Measurements from ENCODE around the gene PDS5B. TPM values are rescaled to one million over a fixed set of nuclear protein-coding genes. Genes with fewer than 3 reads are reported as not detected.

The PDS5B gene
- total RNA-seq, 1 experiment from 2014 or later: 26.5 TPM

DNA sequence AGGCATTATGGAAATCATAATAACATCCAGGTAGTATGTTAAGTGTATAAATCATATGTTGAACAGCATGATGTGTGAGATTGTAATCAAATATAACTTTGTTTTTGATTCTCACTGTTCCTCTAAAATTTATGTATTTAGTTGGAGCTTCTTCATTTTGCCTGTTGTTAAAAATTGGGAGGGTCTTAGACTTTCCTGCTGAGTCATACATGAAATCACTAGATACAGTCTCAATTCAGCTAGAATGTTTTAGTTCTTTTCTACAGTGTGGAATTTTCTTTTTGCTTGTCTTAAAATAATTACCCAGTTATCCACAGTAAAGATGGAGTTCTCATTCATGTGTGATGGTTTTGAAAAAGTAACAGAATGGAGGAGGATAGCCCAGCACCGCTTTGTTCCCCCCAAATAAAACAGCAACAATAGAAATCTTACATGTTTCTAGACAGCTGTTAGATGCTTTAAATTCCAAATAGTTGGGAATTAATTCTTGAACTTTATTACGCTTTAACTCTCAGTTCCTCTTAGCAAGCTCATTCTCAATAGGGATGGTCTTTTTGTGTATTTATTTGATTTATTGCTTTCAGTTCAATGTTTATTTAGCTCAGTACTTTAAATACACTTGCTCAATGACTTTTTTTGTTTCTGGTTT lies 109.5 kb downstream of the PDS5B start:
- Histone ChIP-seq H3K9me2 (ENCODE audit: insufficient read depth) (no peaks in the 10 kb centered on the region), H3K9ac (ENCODE audit: low read length) (no peak overlapping the region), H3K27me3 (ENCODE audit: insufficient read depth, low read length) (no peaks in the 10 kb centered on the region), H3K79me2 (ENCODE audit: insufficient read depth, low read length) (no peaks in the 10 kb centered on the region), H3K9me3 (ENCODE audit: control insufficient read depth in 1 of 2, insufficient read depth in 1 of 2, low read depth in 1 of 2, low read length in 2 of 2) (no peaks in the 10 kb centered on the region), H2AFZ (ENCODE audit: low read depth, low read length, poor library complexity, severe bottlenecking) (no peak overlapping the region), H3K4me3 (replicated peaks in 1 of 2; ENCODE audit: low read depth in 1 of 2, low read length in 2 of 2) (no peak overlapping the region), H3K4me2 (ENCODE audit: low read length) (no peak overlapping the region), H3K36me3 (ENCODE audit: control insufficient read depth in 1 of 2, insufficient read depth in 2 of 2, low read length in 2 of 2) (peaks cover 0 to 6% of the 10 kb centered on the region in 2 experiments; a peak in 1 of 4 replicates), H3K4me1 (ENCODE audit: control insufficient read depth in 1 of 2, insufficient read depth in 2 of 2, low read length in 2 of 2) (no peaks in the 10 kb centered on the region), H4K20me1 (ENCODE audit: insufficient read depth) (no peaks in the 10 kb centered on the region), H3K27ac (ENCODE audit: low read depth, low read length) (no peak overlapping the region)
- intact Hi-C loops (cut with micrococcal nuclease): no loop called here
- TF ChIP-seq SIN3A (IDR thresholded peaks at IDR 0.05; ENCODE audit: low read depth): no peak
- TF ChIP-seq, protein P1, sequence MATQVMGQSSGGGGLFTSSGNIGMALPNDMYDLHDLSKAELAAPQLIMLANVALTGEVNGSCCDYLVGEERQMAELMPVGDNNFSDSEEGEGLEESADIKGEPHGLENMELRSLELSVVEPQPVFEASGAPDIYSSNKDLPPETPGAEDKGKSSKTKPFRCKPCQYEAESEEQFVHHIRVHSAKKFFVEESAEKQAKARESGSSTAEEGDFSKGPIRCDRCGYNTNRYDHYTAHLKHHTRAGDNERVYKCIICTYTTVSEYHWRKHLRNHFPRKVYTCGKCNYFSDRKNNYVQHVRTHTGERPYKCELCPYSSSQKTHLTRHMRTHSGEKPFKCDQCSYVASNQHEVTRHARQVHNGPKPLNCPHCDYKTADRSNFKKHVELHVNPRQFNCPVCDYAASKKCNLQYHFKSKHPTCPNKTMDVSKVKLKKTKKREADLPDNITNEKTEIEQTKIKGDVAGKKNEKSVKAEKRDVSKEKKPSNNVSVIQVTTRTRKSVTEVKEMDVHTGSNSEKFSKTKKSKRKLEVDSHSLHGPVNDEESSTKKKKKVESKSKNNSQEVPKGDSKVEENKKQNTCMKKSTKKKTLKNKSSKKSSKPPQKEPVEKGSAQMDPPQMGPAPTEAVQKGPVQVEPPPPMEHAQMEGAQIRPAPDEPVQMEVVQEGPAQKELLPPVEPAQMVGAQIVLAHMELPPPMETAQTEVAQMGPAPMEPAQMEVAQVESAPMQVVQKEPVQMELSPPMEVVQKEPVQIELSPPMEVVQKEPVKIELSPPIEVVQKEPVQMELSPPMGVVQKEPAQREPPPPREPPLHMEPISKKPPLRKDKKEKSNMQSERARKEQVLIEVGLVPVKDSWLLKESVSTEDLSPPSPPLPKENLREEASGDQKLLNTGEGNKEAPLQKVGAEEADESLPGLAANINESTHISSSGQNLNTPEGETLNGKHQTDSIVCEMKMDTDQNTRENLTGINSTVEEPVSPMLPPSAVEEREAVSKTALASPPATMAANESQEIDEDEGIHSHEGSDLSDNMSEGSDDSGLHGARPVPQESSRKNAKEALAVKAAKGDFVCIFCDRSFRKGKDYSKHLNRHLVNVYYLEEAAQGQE (IDR thresholded peaks at IDR 0.05; ENCODE audit: low read depth): no peak
- ATAC-seq (no peak), DNase-seq (ENCODE audit: low read depth, low spot score) (no peak)
- ChIA-PET CTCF (interaction anchor here (0.9 kb wide), 1 partner anchor 27 kb away, joined by 3 read pairs; no protein-coding TSS in a partner anchor), RAD21 (ENCODE audit: low non-redundant PET in 1 of 2, low total read pairs in 2 of 2, uncharacterized antibody in 2 of 2, unreplicated experiment in 2 of 2) (no interaction called here), POLR2A (no interaction called here)
- BruUV-seq (replicated peaks): no TSS peak

DNA sequence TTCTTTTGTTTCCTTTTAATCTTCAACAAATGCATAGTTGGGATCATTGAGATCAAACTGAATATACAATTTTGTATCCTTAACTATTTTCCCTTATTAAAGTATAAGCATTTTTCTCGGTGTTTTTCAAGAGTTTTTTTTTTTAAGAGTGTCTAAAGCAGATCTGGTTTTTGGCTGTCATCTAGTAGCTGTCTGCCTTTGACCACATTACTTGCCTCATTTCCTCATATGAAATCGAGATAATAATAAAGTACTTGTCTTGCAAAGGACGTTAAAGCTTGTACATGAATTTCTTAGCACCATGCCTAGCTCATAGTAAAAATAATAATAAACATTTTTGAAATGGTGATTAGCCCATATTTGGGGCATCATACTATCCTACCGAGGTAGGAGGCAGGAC lies 121.2 kb downstream of the PDS5B start:
- no TSS peak for BruUV-seq (replicated peaks)
- no peaks in the 10 kb centered on the region for H3K4me1 ChIP-seq (ENCODE audit: control insufficient read depth in 1 of 2, insufficient read depth in 2 of 2, low read length in 2 of 2)
- no peak overlapping the region for H3K4me2 ChIP-seq (ENCODE audit: low read length)
- H3K9ac ChIP-seq (ENCODE audit: low read length): no peak overlapping the region
- ChIA-PET CTCF (no interaction called here), RAD21 (ENCODE audit: low non-redundant PET in 1 of 2, low total read pairs in 2 of 2, uncharacterized antibody in 2 of 2, unreplicated experiment in 2 of 2) (no interaction called here), POLR2A (no interaction called here)
- DNase-seq (ENCODE audit: low read depth, low spot score) (no peak), ATAC-seq (no peak)
- intact Hi-C loops (cut with micrococcal nuclease): no loop called here
- no peak overlapping the region for H3K4me3 ChIP-seq (replicated peaks in 1 of 2; ENCODE audit: low read depth in 1 of 2, low read length in 2 of 2)
- H3K27me3 ChIP-seq (ENCODE audit: insufficient read depth, low read length): no peaks in the 10 kb centered on the region
- H3K9me2 ChIP-seq (ENCODE audit: insufficient read depth): no peaks in the 10 kb centered on the region; the same call in 1 of the 2 replicates
- H4K20me1 ChIP-seq (ENCODE audit: insufficient read depth): no peaks in the 10 kb centered on the region
- no peak overlapping the region for H2AFZ ChIP-seq (ENCODE audit: low read depth, low read length, poor library complexity, severe bottlenecking)
- no peaks in the 10 kb centered on the region; the same call in 1 of the 2 replicates for H3K79me2 ChIP-seq (ENCODE audit: insufficient read depth, low read length)
- no peak overlapping the region for H3K27ac ChIP-seq (ENCODE audit: low read depth, low read length)
- TF ChIP-seq JUND (IDR thresholded peaks at IDR 0.05) (no peak), CEBPB (IDR thresholded peaks at IDR 0.05; ENCODE audit: low read depth) (no peak), POLR2AphosphoS5 (IDR thresholded peaks at IDR 0.05; ENCODE audit: low read depth, low read length) (no peak), CBX3 (IDR thresholded peaks at IDR 0.05; ENCODE audit: low read depth) (no peak)
- TF ChIP-seq, protein P1 (IDR thresholded peaks at IDR 0.05; ENCODE audit: low read depth): no peak
- peaks cover 6 to 24% of the 10 kb centered on the region in 2 experiments for H3K36me3 ChIP-seq (ENCODE audit: control insufficient read depth in 1 of 2, insufficient read depth in 2 of 2, low read length in 2 of 2)
- H3K9me3 ChIP-seq (ENCODE audit: control insufficient read depth in 1 of 2, insufficient read depth in 1 of 2, low read depth in 1 of 2, low read length in 2 of 2): 0 out of 4 replicates have a peak, but pooled peaks cover 0 to under 1% of the 10 kb centered on the region in 2 experiments

Data from HCT116 (cell line).